GM12878 (cell line): ENCODE measurements around the gene UBE2I. TPM values are rescaled to one million over a fixed set of nuclear protein-coding genes. Genes with fewer than 3 reads are reported as not detected.

Experiments used
- ATF7 ChIP-seq: fragments of 450-650 bp; IDR thresholded peaks from 2 replicates; pipeline ENCODE4 v1.6.1; 2016; ENCODE audit warnings: low read depth, mild to moderate bottlenecking
- BHLHE40 ChIP-seq, 2 experiments: fragments of 450-650 bp in 1 of 2; IDR thresholded peaks; 2 replicates each; pipeline ENCODE4 v1.6.1; 2011 to 2017; ENCODE audit warnings: low read depth in 2 of 2, borderline replicate concordance in 1 of 2, improper control_type of control experiment in 1 of 2, low read length in 1 of 2, mild to moderate bottlenecking in 1 of 2
- CHD4 ChIP-seq: fragments of 200-600 bp; sonication (generic); IDR thresholded peaks from 2 replicates; pipeline ENCODE4 v1.6.1; 2016; ENCODE audit warnings: mild to moderate bottlenecking
- HCFC1 ChIP-seq: fragments of 150-350 bp; IDR thresholded peaks from 2 replicates; pipeline ENCODE4 v1.6.1; 2014; ENCODE audit warnings: low read length
- HDAC6 ChIP-seq: fragments of 200-600 bp; sonication (generic); IDR thresholded peaks from one replicate; pipeline ENCODE4 v1.8.0; 2017; ENCODE audit warnings: antibody characterized with exemption; ENCODE audit not compliant: unreplicated experiment
- HDGF ChIP-seq: fragments of 450-650 bp; IDR thresholded peaks from 2 replicates; pipeline ENCODE4 v1.6.1; 2016; ENCODE audit warnings: antibody characterized with exemption
- IKZF1 ChIP-seq: fragments of 450-650 bp; conservative IDR thresholded peaks from 2 replicates; pipeline ENCODE4 v1.6.1; 2017; ENCODE audit warnings: antibody characterized with exemption, mild to moderate bottlenecking
- IKZF2 ChIP-seq, 2 experiments: fragments of 450-650 bp; IDR thresholded peaks; 2 replicates each; pipeline ENCODE4 v1.6.1; 2017; ENCODE audit warnings: mild to moderate bottlenecking in 2 of 2, moderate library complexity in 2 of 2
- JUND ChIP-seq: IDR thresholded peaks from 2 replicates; pipeline ENCODE4 v1.6.1; 2012; ENCODE audit warnings: low read depth, mild to moderate bottlenecking, low read length, improper control_type of control experiment, moderate library complexity
- KAT2A ChIP-seq: conservative IDR thresholded peaks from 2 replicates; pipeline ENCODE4 v1.6.1; 2011; ENCODE audit warnings: low read depth, low read length; ENCODE audit not compliant: control insufficient read depth
- MEF2B ChIP-seq: fragments of 450-650 bp; IDR thresholded peaks from 2 replicates; pipeline ENCODE4 v1.6.1; 2018; ENCODE audit warnings: mild to moderate bottlenecking, moderate library complexity; ENCODE audit not compliant: partially characterized antibody, poor library complexity, severe bottlenecking
- NR2F1 ChIP-seq: fragments of 450-650 bp; conservative IDR thresholded peaks from 2 replicates; pipeline ENCODE4 v1.6.1; 2017; ENCODE audit warnings: mild to moderate bottlenecking
- NRF1 ChIP-seq: conservative IDR thresholded peaks from 2 replicates; pipeline ENCODE4 v1.6.1; 2011; ENCODE audit warnings: mild to moderate bottlenecking, low read depth, low read length, improper control_type of control experiment
- PAX5 ChIP-seq: IDR thresholded peaks from 2 replicates; pipeline ENCODE4 v1.6.1; 2011; ENCODE audit warnings: low read depth, low read length, borderline replicate concordance
- POLR2AphosphoS5 ChIP-seq: IDR thresholded peaks from 2 replicates; pipeline ENCODE4 v1.6.1; 2011; ENCODE audit warnings: mild to moderate bottlenecking, low read length, inconsistent platforms
- POU2F2 ChIP-seq: IDR thresholded peaks from 3 replicates; pipeline ENCODE4 v1.6.1; 2011; ENCODE audit warnings: low read depth, mild to moderate bottlenecking, low read length, borderline replicate concordance
- RAD21 ChIP-seq: IDR thresholded peaks from 2 replicates; pipeline ENCODE4 v1.6.1; 2011; ENCODE audit warnings: mild to moderate bottlenecking, low read depth, low read length, moderate library complexity; ENCODE audit not compliant: insufficient read depth
- RELA ChIP-seq: fragments of 450-650 bp; IDR thresholded peaks from 2 replicates; pipeline ENCODE4 v1.8.0; 2014; ENCODE audit warnings: borderline replicate concordance; ENCODE audit not compliant: partially characterized antibody
- RELB ChIP-seq: fragments of 450-650 bp; IDR thresholded peaks from 2 replicates; pipeline ENCODE4 v1.6.1; 2017; ENCODE audit warnings: low read depth, mild to moderate bottlenecking, moderate library complexity
- SKIL ChIP-seq: fragments of 450-650 bp; IDR thresholded peaks from 2 replicates; pipeline ENCODE4 v1.6.1; 2017; ENCODE audit warnings: mild to moderate bottlenecking, low read depth, inconsistent platforms; ENCODE audit not compliant: poor library complexity, severe bottlenecking
- SMAD1 ChIP-seq: fragments of 450-650 bp; IDR thresholded peaks from 2 replicates; pipeline ENCODE4 v1.6.1; 2018; ENCODE audit warnings: mild to moderate bottlenecking, low read depth; ENCODE audit not compliant: partially characterized antibody
- SMAD5 ChIP-seq: IDR thresholded peaks from 2 replicates; pipeline ENCODE4 v1.6.1; 2016; ENCODE audit warnings: antibody characterized with exemption, low read depth
- USF2 ChIP-seq: IDR thresholded peaks from 2 replicates; pipeline ENCODE4 v1.6.1; 2011; ENCODE audit warnings: low read depth, low read length, improper control_type of control experiment, borderline replicate concordance
- WRNIP1 ChIP-seq: IDR thresholded peaks from 2 replicates; pipeline ENCODE4 v1.6.1; 2011; ENCODE audit warnings: low read depth, low read length, improper control_type of control experiment, borderline replicate concordance
- ZBED1 ChIP-seq: IDR thresholded peaks from 2 replicates; pipeline ENCODE4 v1.6.1; 2016; ENCODE audit warnings: borderline replicate concordance
- ZZZ3 ChIP-seq: IDR thresholded peaks from 2 replicates; pipeline ENCODE4 v1.6.1; 2011; ENCODE audit warnings: low read depth; ENCODE audit not compliant: control insufficient read depth, insufficient read length
- polyA plus RNA-seq, 11 experiments: library from polyadenylated mRNA; depleted of rRNA in 4 of 11; unstranded in 6 of 11; stranded (reverse) in 5 of 11; fragments of >200 nt; fragmentation: Nextera tagmentation in 4 of 11; fragmentation: Illumina TruSeq in 1 of 11; extraction: Ambion mirVana in 4 of 11; extraction: Trizol in 1 of 11; gene quantifications; 1 replicate in 1 of 11; 2 replicates in 10 of 11; pipeline versions ENCODE4 v1.2.1 to v1.2.3, GENCODE V29; 2011 to 2016; ENCODE audit warnings: inconsistent platforms in 2 of 11, missing spikeins in 2 of 11, low read depth in 1 of 11
- total RNA-seq, 4 experiments: library from RNA; depleted of rRNA in 3 of 4; stranded (reverse); fragments of >200 nt in 3 of 4; fragmentation: Illumina TruSeq in 1 of 4; extraction: Trizol in 1 of 4; gene quantifications; 2 replicates each; pipeline versions ENCODE4 v1.2.1 to v1.2.3, GENCODE V29; 2013 to 2021

The UBE2I gene
- total and polyA plus RNA-seq, 10 of the 15 experiments (the other 5 are each of a cell fraction or from before 2014, with no cell fraction given) = 47.5 to 243 (median 194) TPM

DNA sequence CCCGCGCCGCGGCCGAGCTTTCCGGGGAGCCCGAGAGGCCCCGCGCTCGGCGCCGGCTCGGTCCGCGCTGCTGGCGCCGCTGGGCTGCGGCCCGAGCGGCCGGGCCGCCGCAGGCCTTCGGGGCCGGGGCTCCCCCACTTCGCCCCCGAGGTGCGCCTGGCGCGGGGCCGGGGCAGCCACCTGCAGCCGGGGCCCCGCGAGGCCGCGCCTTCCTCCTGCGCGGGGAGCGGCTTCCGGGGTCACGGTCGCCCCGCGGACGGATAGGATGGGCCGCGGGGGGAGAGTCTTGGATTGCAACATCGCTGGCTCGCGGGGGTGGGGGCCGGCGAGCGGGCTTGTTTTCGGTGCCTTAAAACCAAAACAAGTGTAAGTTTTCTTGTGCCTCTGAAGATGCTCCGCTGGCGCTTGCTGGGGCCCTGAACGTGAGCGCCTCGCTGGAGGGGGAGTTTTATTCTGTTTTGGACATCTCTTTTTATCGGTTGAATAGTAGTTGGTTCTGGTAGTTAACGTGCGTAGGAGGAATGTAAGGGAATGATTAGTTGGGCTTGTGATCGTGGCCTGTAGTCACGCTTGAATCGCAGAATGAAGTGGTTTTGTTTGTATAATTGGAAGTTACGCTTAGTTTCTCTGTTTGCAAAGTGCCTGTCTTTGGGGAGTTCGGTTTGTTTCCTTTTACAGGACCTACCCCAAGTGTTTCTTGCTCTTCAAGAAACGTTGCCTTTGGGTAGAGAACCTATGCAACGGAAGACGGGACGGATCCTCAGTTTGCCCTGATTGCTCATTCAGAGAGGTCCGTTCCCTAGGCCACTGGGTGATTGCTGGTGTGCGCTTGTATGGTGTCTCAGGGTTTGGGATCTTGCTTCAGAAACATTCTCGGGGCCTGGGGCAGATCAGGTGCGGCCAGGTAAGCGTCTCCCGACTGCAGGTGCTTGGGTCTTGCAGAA is 724 bp downstream of the UBE2I start (continued):
- TF ChIP-seq SMAD5 (no peak), POLR2AphosphoS5 (0 out of 2 replicates have a peak, but pooled peaks have one; percentile 37), CHD4 (no peak), MEF2B (no peak), IKZF2 (IDR thresholded peaks at IDR 0.05) (no peak), RAD21 (no peak), SKIL (no peak), ZBED1 (no peak), WRNIP1 (no peak), RELB (no peak), NR2F1 (0 out of 2 replicates have a peak, but pooled peaks have one; percentile 55), SMAD1 (peak; percentile 30), JUND (no peak), BHLHE40 (IDR thresholded peaks at IDR 0.05; ENCODE audit: borderline replicate concordance in 1 of 2, low read depth in 2 of 2, low read length in 1 of 2) (0 out of 4 replicates have a peak, but pooled peaks of 1 of the 2 experiments have one; percentile 10), USF2 (no peak), POU2F2 (no peak), HCFC1 (no peak), PAX5 (no peak), HDGF (no peak), ZZZ3 (no peak), NRF1 (no peak), RELA (no peak), IKZF1 (no peak), ATF7 (peak; percentile 33; the same call in 1 of the 2 replicates), HDAC6 (no peak), KAT2A (no peak)
